GM23248 (cell line): ENCODE measurements around the gene FRMPD4.

Source experiments
- EZH2 ChIP-seq: fragments of 200-600 bp; sonication (generic); IDR thresholded peaks from 2 replicates; pipeline ENCODE4 v1.6.1; 2018; ENCODE audit warnings: antibody characterized with exemption, mild to moderate bottlenecking; ENCODE audit not compliant: insufficient read depth, poor library complexity, severe bottlenecking
- EZH2phosphoT487 ChIP-seq: fragments of 200-600 bp; sonication (generic); IDR thresholded peaks from 2 replicates; pipeline ENCODE4 v1.6.1; 2018; ENCODE audit warnings: antibody characterized with exemption, moderate library complexity, mild to moderate bottlenecking, low read depth; ENCODE audit not compliant: insufficient read depth

DNA sequence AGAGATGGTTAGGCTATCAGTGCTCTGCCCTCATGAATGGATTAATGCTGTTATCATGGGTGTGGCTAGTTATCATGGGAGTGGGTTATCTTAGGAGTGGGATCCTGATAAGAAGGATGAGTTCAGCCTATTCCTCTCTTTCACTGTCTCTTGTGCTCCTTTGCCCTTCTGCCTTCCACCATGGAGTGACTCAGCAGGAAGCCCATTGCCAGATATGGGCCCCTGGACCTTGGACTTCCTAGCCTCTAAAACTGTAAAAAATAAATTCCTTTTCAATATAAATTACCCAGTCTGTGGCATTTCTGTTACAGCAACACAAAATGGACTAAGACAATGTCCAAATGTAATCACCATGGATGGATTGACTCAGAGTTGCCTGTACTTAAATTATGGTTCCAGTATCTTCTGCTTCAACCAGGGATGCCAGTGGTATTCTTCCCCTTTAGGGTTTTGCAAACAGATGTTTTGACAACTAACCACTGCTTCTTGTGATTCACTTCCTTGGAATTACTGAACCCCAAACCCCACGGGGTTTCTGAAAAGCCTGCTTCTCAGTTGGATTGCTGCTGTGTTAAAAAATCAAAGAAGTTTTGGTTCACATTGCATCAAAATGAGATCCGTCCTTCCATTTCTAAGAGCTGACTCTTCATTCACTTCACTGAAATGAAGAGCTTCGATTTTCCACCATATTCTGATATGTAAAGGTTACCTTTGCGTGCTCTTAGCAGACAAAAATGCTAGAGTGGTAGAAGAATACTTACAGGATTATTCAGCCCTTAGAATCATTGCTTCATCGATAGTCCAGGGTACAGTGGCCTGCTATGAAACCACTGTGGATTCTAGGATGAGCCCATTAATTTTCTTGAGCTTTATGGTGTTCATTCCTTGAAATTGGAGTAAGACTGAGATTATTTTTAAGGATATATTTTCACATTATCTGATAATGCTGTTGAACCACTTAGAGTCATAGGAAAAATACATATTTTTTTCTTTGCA lies 107.7 kb downstream of the FRMPD4 start:
- TF ChIP-seq EZH2 (no peak), EZH2phosphoT487 (no peak)
